GM12878 (cell line): ENCODE results near the gene SPRTN.
A peak's percentile ranks its signal among the peaks of the same experiment; 100 is the strongest.

Experiments
- BHLHE40 ChIP-seq, 2 experiments: fragments of 450-650 bp in 1 of 2; IDR thresholded peaks; 2 replicates each; pipeline ENCODE4 v1.6.1; 2011 to 2017; ENCODE audit warnings: low read depth in 2 of 2, borderline replicate concordance in 1 of 2, improper control_type of control experiment in 1 of 2, low read length in 1 of 2, mild to moderate bottlenecking in 1 of 2
- BRCA1 ChIP-seq: IDR thresholded peaks from 2 replicates; pipeline ENCODE4 v1.6.1; 2011; ENCODE audit warnings: low read depth, low read length, improper control_type of control experiment
- CTCF ChIP-seq, 3 experiments: IDR thresholded peaks in 2 of 3; conservative IDR thresholded peaks in 1 of 3; 2 replicates each; pipeline ENCODE4 v1.5.1; 2011; ENCODE audit warnings: low read depth in 3 of 3, low read length in 3 of 3, mild to moderate bottlenecking in 3 of 3, control low read depth in 2 of 3, moderate library complexity in 2 of 3, inconsistent platforms in 1 of 3, mixed read lengths in 1 of 3; ENCODE audit not compliant: control insufficient read depth in 2 of 3, insufficient read depth in 1 of 3; ENCODE audit errors: extremely low read depth in 1 of 3
- EZH2 ChIP-seq: IDR thresholded peaks from 2 replicates; pipeline ENCODE4 v1.6.1; 2012; ENCODE audit warnings: low read depth, mild to moderate bottlenecking, control low read depth, inconsistent platforms, low read length, borderline replicate concordance; ENCODE audit not compliant: control insufficient read depth
- GATAD2B ChIP-seq: fragments of 450-650 bp; conservative IDR thresholded peaks from 2 replicates; pipeline ENCODE4 v1.6.1; 2017; ENCODE audit warnings: low read depth, mild to moderate bottlenecking, moderate library complexity
- MYC ChIP-seq: IDR thresholded peaks from 2 replicates; pipeline ENCODE4 v1.6.1; 2011; ENCODE audit warnings: mild to moderate bottlenecking, low read length, moderate library complexity, inconsistent platforms; ENCODE audit not compliant: insufficient read depth, insufficient replicate concordance, insufficient read length, severe bottlenecking
- NRF1 ChIP-seq: conservative IDR thresholded peaks from 2 replicates; pipeline ENCODE4 v1.6.1; 2011; ENCODE audit warnings: mild to moderate bottlenecking, low read depth, low read length, improper control_type of control experiment
- POLR2AphosphoS5 ChIP-seq: IDR thresholded peaks from 2 replicates; pipeline ENCODE4 v1.6.1; 2011; ENCODE audit warnings: mild to moderate bottlenecking, low read length, inconsistent platforms
- RAD21 ChIP-seq: IDR thresholded peaks from 2 replicates; pipeline ENCODE4 v1.6.1; 2011; ENCODE audit warnings: mild to moderate bottlenecking, low read depth, low read length, moderate library complexity; ENCODE audit not compliant: insufficient read depth
- RAD51 ChIP-seq: fragments of 450-650 bp; IDR thresholded peaks from 2 replicates; pipeline ENCODE4 v1.6.1; 2016; ENCODE audit warnings: moderate library complexity, mild to moderate bottlenecking, inconsistent platforms
- YY1 ChIP-seq: IDR thresholded peaks from 2 replicates; pipeline ENCODE4 v1.6.1; 2011; ENCODE audit warnings: low read depth, mild to moderate bottlenecking, low read length
- ZBTB33 ChIP-seq: fragments of 450-650 bp; IDR thresholded peaks from 2 replicates; pipeline ENCODE4 v1.6.1; 2017; ENCODE audit warnings: mild to moderate bottlenecking

GRCh38 chr1:231337472-231338269, 422 bp upstream of the SPRTN start, which contains the start of gene EXOC8:
- TF ChIP-seq RAD21 (no peak), GATAD2B (peak; percentile 54; the same call in 1 of the 2 replicates), CTCF (IDR thresholded peaks at IDR 0.05 in 2 of 3, conservative IDR thresholded peaks at IDR 0.05 in 1 of 3; ENCODE audit: control insufficient read depth in 2 of 3, extremely low read depth in 1 of 3, insufficient read depth in 1 of 3, low read depth in 3 of 3, low read length in 3 of 3) (peak; percentile 3 to 29 (median 10); a peak in 2 of 6 replicates), NRF1 (peak; percentile 100), EZH2 (no peak), BHLHE40 (IDR thresholded peaks at IDR 0.05; ENCODE audit: borderline replicate concordance in 1 of 2, low read depth in 2 of 2, low read length in 1 of 2) (peak in 1 of 2 experiments; percentile 59; a peak in 2 of 4 replicates), MYC (no peak), ZBTB33 (no peak), YY1 (0 out of 2 replicates have a peak, but pooled peaks have one; percentile 37), BRCA1 (peak; percentile 92), RAD51 (no peak), POLR2AphosphoS5 (peak; percentile 85)
